ENCODE data around the gene CUL5.

CUL5 gene

GRCh38 chr11:108008656-108009496 lies at the start of gene CUL5:
Gene CUL5, plus strand, starts transcription at chr11:108008898. Its CDS starts 451 bp downstream, at chr11:108009349.
- peak; percentile 87 for DNase-seq

GRCh38 chr11:107961480-107961879 lies 47.2 kb upstream of the CUL5 start:
- no peak for DNase-seq

- no peak for DNase-seq
Observed at GRCh38 chr11:107962181-107962580, 46.5 kb upstream of the CUL5 start.

GRCh38 chr11:107963091-107963490 lies 45.6 kb upstream of the CUL5 start:
- no peak for DNase-seq

GRCh38 chr11:107969219-107969618 lies 39.5 kb upstream of the CUL5 start:
- no peak for DNase-seq

GRCh38 chr11:107970049-107970448 lies 38.6 kb upstream of the CUL5 start:
- DNase-seq, result no peak

GRCh38 chr11:107973641-107974040 lies 35.1 kb upstream of the CUL5 start:
- no peak for DNase-seq

GRCh38 chr11:107988397-107989158 lies 20.1 kb upstream of the CUL5 start:
- peak; percentile 30 for DNase-seq

GRCh38 chr11:107991868-107992414 lies 16.8 kb upstream of the CUL5 start:
- DNase-seq, result no peak

- DNase-seq, result no peak
Observed at GRCh38 chr11:107996006-107996776, 12.5 kb upstream of the CUL5 start.

- no peak for DNase-seq
Observed at GRCh38 chr11:107998761-107999160, 9.9 kb upstream of the CUL5 start.

- no peak for DNase-seq
Observed at GRCh38 chr11:107999759-108000455, 8.8 kb upstream of the CUL5 start.

- no peak for DNase-seq
Observed at GRCh38 chr11:108002476-108002875, 6.2 kb upstream of the CUL5 start.

GRCh38 chr11:108003623-108004022 lies 5.1 kb upstream of the CUL5 start:
- DNase-seq, result no peak

- no peak for DNase-seq
Observed at GRCh38 chr11:108007819-108008218, 879 bp upstream of the CUL5 start.

- no peak for DNase-seq
Observed at GRCh38 chr11:108009497-108010370, 1.0 kb downstream of the CUL5 start.

GRCh38 chr11:108012139-108012725 lies 3.5 kb downstream of the CUL5 start:
- DNase-seq, result no peak

GRCh38 chr11:108016647-108017046 lies 7.9 kb downstream of the CUL5 start:
- no peak for DNase-seq

GRCh38 chr11:108018708-108019107 lies 10.0 kb downstream of the CUL5 start:
- no peak for DNase-seq

GRCh38 chr11:108019870-108020540 lies 11.3 kb downstream of the CUL5 start:
- DNase-seq, result no peak
